AG10803 (cell line): ENCODE results near the gene ZDHHC14.
A peak's percentile ranks its signal among the peaks of the same experiment; 100 is the strongest.

Source experiments
- DNase-seq: peaks from one replicate; pipeline ENCODE4 v3.0.0; 2010; ENCODE audit warnings: low read depth
- H3K4me3 ChIP-seq: 2 replicates; pipeline ENCODE4 v1.5.1; 2011; ENCODE audit warnings: mild to moderate bottlenecking, low read length, control low read depth
- CTCF ChIP-seq: conservative IDR thresholded peaks from 2 replicates; pipeline ENCODE4 v1.5.1; 2011; ENCODE audit warnings: mild to moderate bottlenecking, low read length, control low read depth, inconsistent platforms

ZDHHC14 gene

GRCh38 chr6:157560691-157561413, 179.9 kb downstream of the ZDHHC14 start:
- TF ChIP-seq CTCF = no peak
- DNase-seq = no peak
- H3K4me3 ChIP-seq = no peak overlapping the region

- H3K4me3 ChIP-seq = no peak overlapping the region
- no peak for TF ChIP-seq CTCF
- DNase-seq = no peak
These were observed 180.4 kb downstream of the ZDHHC14 start for GRCh38 chr6:157561414-157561790.

GRCh38 chr6:157561929-157562810, 181.2 kb downstream of the ZDHHC14 start:
- no peak for DNase-seq
- H3K4me3 ChIP-seq = no peak overlapping the region
- TF ChIP-seq CTCF = no peak

- no peak for DNase-seq
- no peak overlapping the region for H3K4me3 ChIP-seq
- no peak for TF ChIP-seq CTCF
These were observed 182.0 kb downstream of the ZDHHC14 start for GRCh38 chr6:157562997-157563396.

GRCh38 chr6:157563611-157564284, 182.8 kb downstream of the ZDHHC14 start:
- TF ChIP-seq CTCF = no peak
- no peak overlapping the region for H3K4me3 ChIP-seq
- DNase-seq = peak; percentile 52

GRCh38 chr6:157568702-157569101, 187.7 kb downstream of the ZDHHC14 start:
- no peak overlapping the region for H3K4me3 ChIP-seq
- DNase-seq = no peak

More at GRCh38 chr6:157568702-157569101, 187.7 kb downstream of the ZDHHC14 start:
- no peak for TF ChIP-seq CTCF
